Upper lobe of left lung (tissue), 6 donors: ENCODE data around the gene PPP1R13B. TPM values are rescaled to one million over a fixed set of nuclear protein-coding genes. Genes with fewer than 3 reads are reported as not detected.

ENCODE experiments used
- ATAC-seq, 2 donors: fragments of 200-7000 bp; cut with Tn5 transposase; one replicate each; pipeline ENCODE4 v1.9.1; 2022; ENCODE audit warnings: mild to moderate bottlenecking in 2 of 2, moderate library complexity in 2 of 2; ENCODE audit not compliant: low FRiP score in 2 of 2
- DNase-seq, 2 donors: peaks; one replicate each; pipeline ENCODE4 v3.0.0-alpha.2; 2019 to 2020
- H3K27ac ChIP-seq, 4 donors: fragments of 200-600 bp; sonication (generic); one replicate each; pipeline ENCODE4 v1.5.1; 2016 to 2019
- H3K27me3 ChIP-seq, 4 donors: fragments of 200-600 bp; sonication (generic); one replicate each; pipeline ENCODE4 v1.5.1; 2017 to 2019
- H3K36me3 ChIP-seq, 4 donors: fragments of 200-600 bp; sonication (generic); one replicate each; pipeline ENCODE4 v1.5.1; 2016 to 2019
- H3K4me1 ChIP-seq, 4 donors: fragments of 200-600 bp; sonication (generic); one replicate each; pipeline ENCODE4 v1.5.1; 2018 to 2019
- H3K4me3 ChIP-seq, 4 donors: fragments of 200-600 bp; sonication (generic); one replicate each; pipeline ENCODE4 v1.5.1; 2017 to 2019; ENCODE audit warnings: mild to moderate bottlenecking in 2 of 4, moderate library complexity in 1 of 4
- H3K9me3 ChIP-seq, 4 donors: fragments of 200-600 bp; sonication (generic); one replicate each; pipeline ENCODE4 v1.5.1; 2018 to 2019
- CTCF ChIP-seq, 6 experiments: fragments of 450-650 bp in 4 of 6; fragments of 200-600 bp in 2 of 6; sonication (generic) in 2 of 6; IDR thresholded peaks; one replicate each; pipeline ENCODE4 v1.5.1; 2016 to 2019; ENCODE audit warnings: antibody characterized with exemption in 6 of 6
- EP300 ChIP-seq, 4 donors: sonication (generic); formaldehyde crosslinking; IDR thresholded peaks; one replicate each; pipeline ENCODE4 v1.5.1; 2017; ENCODE audit warnings: antibody characterized with exemption in 4 of 4, control low read depth in 2 of 4
- POLR2A ChIP-seq, 4 donors: fragments of 450-650 bp; IDR thresholded peaks; one replicate each; pipeline ENCODE4 v1.5.1; 2016 to 2017; ENCODE audit warnings: antibody characterized with exemption in 4 of 4, mild to moderate bottlenecking in 2 of 4
- POLR2AphosphoS5 ChIP-seq, 2 donors: sonication (generic); formaldehyde crosslinking; IDR thresholded peaks; one replicate each; pipeline ENCODE4 v1.5.1; 2017; ENCODE audit warnings: antibody characterized with exemption in 2 of 2
- WGBS, 2 donors: methylation state at CpG; one replicate each; pipeline ENCODE4 v1.1.5; 2017 to 2018; 5-methylcytosine and 5-hydroxymethylcytosine counted together
- total RNA-seq, 6 donors: library from RNA; depleted of rRNA in 4 of 6; stranded (reverse); fragments of >200 nt in 4 of 6; gene quantifications; one replicate each; pipeline versions ENCODE4 v1.1.0 to v1.2.1, GENCODE V29; 2016 to 2021
- donor health status: DM: no; HTN: no; CAD: no; lungs with moderate emphysema.
- donor health status: DM: no; HTN: yes; CAD: no; lungs with severe emphysema.

The PPP1R13B gene
- total RNA-seq, 6 donors from 2014 or later, result 37.0 to 117 (median 71.1) TPM

- Histone ChIP-seq H3K36me3 (no peaks in the 10 kb centered on the region), H3K9me3 (no peaks in the 10 kb centered on the region), H3K27me3 (no peaks in the 10 kb centered on the region), H3K4me1 (peaks cover 27 to 50% (median 36%) of the 10 kb centered on the region in 4 donors), H3K4me3 (no peak overlapping the region), H3K27ac (no peak overlapping the region)
- WGBS, 2 donors, result 90 to 93% methylated on average over 6 to 14 of the region's 14 CpGs
- ATAC-seq (no peak), DNase-seq (no peak)
- TF ChIP-seq POLR2AphosphoS5 (IDR thresholded peaks at IDR 0.05), result no peak
- no peak for TF ChIP-seq CTCF (IDR thresholded peaks at IDR 0.05)
- TF ChIP-seq POLR2A (IDR thresholded peaks at IDR 0.05), result no peak
- no peak for TF ChIP-seq EP300 (IDR thresholded peaks at IDR 0.05)
Observed at GRCh38 chr14:103885509-103885932, 38.1 kb upstream of the PPP1R13B start.

GRCh38 chr14:103884854-103885253 lies 37.5 kb upstream of the PPP1R13B start:
- Histone ChIP-seq H3K9me3 (no peaks in the 10 kb centered on the region), H3K4me3 (no peak overlapping the region), H3K27me3 (no peaks in the 10 kb centered on the region), H3K4me1 (peaks cover 32 to 50% (median 36%) of the 10 kb centered on the region in 4 donors), H3K27ac (no peak overlapping the region), H3K36me3 (no peaks in the 10 kb centered on the region)
- no peak for ATAC-seq
- WGBS, 2 donors, result 91 to 96% methylated on average over 9 of the region's 9 CpGs
- no peak for DNase-seq
- TF ChIP-seq POLR2A (IDR thresholded peaks at IDR 0.05) (no peak), EP300 (IDR thresholded peaks at IDR 0.05) (no peak), POLR2AphosphoS5 (IDR thresholded peaks at IDR 0.05) (no peak), CTCF (IDR thresholded peaks at IDR 0.05) (no peak)

GRCh38 chr14:103883263-103883523 lies 35.8 kb upstream of the PPP1R13B start:
- ATAC-seq, result no peak
- H3K36me3 ChIP-seq, result no peaks in the 10 kb centered on the region
- DNase-seq, result no peak
- H3K9me3 ChIP-seq, result no peaks in the 10 kb centered on the region
- H3K27ac ChIP-seq, result peak overlapping the region in 2 of 4 donors; percentile 30 to 85
- no peaks in the 10 kb centered on the region for H3K27me3 ChIP-seq
- H3K4me3 ChIP-seq, result no peak overlapping the region
- TF ChIP-seq POLR2AphosphoS5 (IDR thresholded peaks at IDR 0.05), result no peak
- TF ChIP-seq CTCF (IDR thresholded peaks at IDR 0.05), result no peak
- no peak for TF ChIP-seq EP300 (IDR thresholded peaks at IDR 0.05)
- no peak for TF ChIP-seq POLR2A (IDR thresholded peaks at IDR 0.05)
- WGBS, 2 donors, result 85 to 88% methylated on average over 3 of the region's 3 CpGs
- peaks cover 39 to 51% (median 42%) of the 10 kb centered on the region in 4 donors for H3K4me1 ChIP-seq

GRCh38 chr14:103882503-103883262 lies 35.3 kb upstream of the PPP1R13B start:
- WGBS, 2 donors, result 80 to 92% methylated on average over 1 to 17 of the region's 20 CpGs
- ATAC-seq (no peak), DNase-seq (peak in 1 of 2 donors; percentile 56)
- H3K9me3 ChIP-seq, result no peaks in the 10 kb centered on the region
- H3K36me3 ChIP-seq, result no peaks in the 10 kb centered on the region
- H3K4me3 ChIP-seq, result no peak overlapping the region
- H3K27me3 ChIP-seq, result no peaks in the 10 kb centered on the region
- peaks cover 39 to 51% (median 42%) of the 10 kb centered on the region in 4 donors for H3K4me1 ChIP-seq
- TF ChIP-seq CTCF (IDR thresholded peaks at IDR 0.05) (no peak), EP300 (IDR thresholded peaks at IDR 0.05) (no peak), POLR2A (IDR thresholded peaks at IDR 0.05) (no peak), POLR2AphosphoS5 (IDR thresholded peaks at IDR 0.05) (no peak)
- peak overlapping the region in 3 of 4 donors; percentile 52 to 85 (median 80) for H3K27ac ChIP-seq
